Measurements from ENCODE around the gene CRELD1.

DNA sequence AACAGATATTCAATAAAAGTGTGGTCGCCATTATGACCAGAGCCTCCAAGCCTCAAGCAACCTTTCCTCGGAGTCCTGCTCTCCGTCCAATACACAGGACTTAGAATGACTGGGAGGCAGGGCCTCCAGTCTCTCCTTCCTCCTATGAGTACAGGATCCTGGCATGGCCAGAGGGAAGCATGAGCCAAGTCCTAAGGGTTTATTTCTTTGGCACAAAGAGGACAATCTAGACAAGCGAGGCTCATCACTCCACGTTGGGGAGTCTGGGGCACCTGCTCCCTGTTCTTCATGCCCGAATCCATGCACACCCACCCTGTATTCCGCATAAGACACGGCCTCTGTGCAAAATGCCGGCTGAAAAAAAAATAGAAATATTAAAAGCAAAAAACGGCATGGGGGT lies 11.7 kb downstream of the CRELD1 start:
- TF ChIP-seq TFDP1 (CRISPR knock-in tag; IDR thresholded peaks at IDR 0.05; ENCODE audit: borderline replicate concordance) = no peak
- TF ChIP-seq JUNB (CRISPR knock-in tag; IDR thresholded peaks at IDR 0.05; ENCODE audit: borderline replicate concordance) = no peak
- no peak for TF ChIP-seq SIN3A (IDR thresholded peaks at IDR 0.05; ENCODE audit: borderline replicate concordance, low read depth, low read length)
- no peak for TF ChIP-seq GTF2F1 (IDR thresholded peaks at IDR 0.05; ENCODE audit: low read length)
- no peak for TF ChIP-seq ZNF138 (CRISPR knock-in tag; IDR thresholded peaks at IDR 0.05; ENCODE audit: low read depth)
- TF ChIP-seq CBX5 (CRISPR knock-in tag; IDR thresholded peaks at IDR 0.05; ENCODE audit: borderline replicate concordance) = no peak
- TF ChIP-seq IKZF4 (CRISPR knock-in tag; IDR thresholded peaks at IDR 0.05; ENCODE audit: borderline replicate concordance, low read depth, not compliant biosample characterization) = no peak
- TF ChIP-seq SETDB1 (CRISPR knock-in tag; IDR thresholded peaks at IDR 0.05; ENCODE audit: borderline replicate concordance) = no peak
- no peak for TF ChIP-seq HNF4G (IDR thresholded peaks at IDR 0.05; ENCODE audit: borderline replicate concordance, low read depth, low read length)
- no peak for TF ChIP-seq HNF4G (CRISPR knock-in tag; IDR thresholded peaks at IDR 0.05; ENCODE audit: borderline replicate concordance, low read depth)
- no peak; the same call in 1 of the 2 replicates for TF ChIP-seq POLR2AphosphoS5 (IDR thresholded peaks at IDR 0.05; ENCODE audit: low read depth, low read length)
- TF ChIP-seq, protein P1, sequence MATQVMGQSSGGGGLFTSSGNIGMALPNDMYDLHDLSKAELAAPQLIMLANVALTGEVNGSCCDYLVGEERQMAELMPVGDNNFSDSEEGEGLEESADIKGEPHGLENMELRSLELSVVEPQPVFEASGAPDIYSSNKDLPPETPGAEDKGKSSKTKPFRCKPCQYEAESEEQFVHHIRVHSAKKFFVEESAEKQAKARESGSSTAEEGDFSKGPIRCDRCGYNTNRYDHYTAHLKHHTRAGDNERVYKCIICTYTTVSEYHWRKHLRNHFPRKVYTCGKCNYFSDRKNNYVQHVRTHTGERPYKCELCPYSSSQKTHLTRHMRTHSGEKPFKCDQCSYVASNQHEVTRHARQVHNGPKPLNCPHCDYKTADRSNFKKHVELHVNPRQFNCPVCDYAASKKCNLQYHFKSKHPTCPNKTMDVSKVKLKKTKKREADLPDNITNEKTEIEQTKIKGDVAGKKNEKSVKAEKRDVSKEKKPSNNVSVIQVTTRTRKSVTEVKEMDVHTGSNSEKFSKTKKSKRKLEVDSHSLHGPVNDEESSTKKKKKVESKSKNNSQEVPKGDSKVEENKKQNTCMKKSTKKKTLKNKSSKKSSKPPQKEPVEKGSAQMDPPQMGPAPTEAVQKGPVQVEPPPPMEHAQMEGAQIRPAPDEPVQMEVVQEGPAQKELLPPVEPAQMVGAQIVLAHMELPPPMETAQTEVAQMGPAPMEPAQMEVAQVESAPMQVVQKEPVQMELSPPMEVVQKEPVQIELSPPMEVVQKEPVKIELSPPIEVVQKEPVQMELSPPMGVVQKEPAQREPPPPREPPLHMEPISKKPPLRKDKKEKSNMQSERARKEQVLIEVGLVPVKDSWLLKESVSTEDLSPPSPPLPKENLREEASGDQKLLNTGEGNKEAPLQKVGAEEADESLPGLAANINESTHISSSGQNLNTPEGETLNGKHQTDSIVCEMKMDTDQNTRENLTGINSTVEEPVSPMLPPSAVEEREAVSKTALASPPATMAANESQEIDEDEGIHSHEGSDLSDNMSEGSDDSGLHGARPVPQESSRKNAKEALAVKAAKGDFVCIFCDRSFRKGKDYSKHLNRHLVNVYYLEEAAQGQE (IDR thresholded peaks at IDR 0.05; ENCODE audit: borderline replicate concordance in 1 of 2, low read depth in 1 of 2, low read length in 2 of 2) = no peak
- no peak for TF ChIP-seq MATR3 (CRISPR knock-in tag; IDR thresholded peaks at IDR 0.05)
- TF ChIP-seq ZNF747 (CRISPR knock-in tag; IDR thresholded peaks at IDR 0.05; ENCODE audit: borderline replicate concordance) = no peak
- TF ChIP-seq HHEX (CRISPR knock-in tag; IDR thresholded peaks at IDR 0.05) = no peak
